GOT3 (cell line): ENCODE measurements around the gene WNK4.

ENCODE experiments used
- DNase-seq: peaks from one replicate; lab custom pipeline; 2025; ENCODE audit warnings: mixed read lengths; lab: John Stamatoyannopoulos, UW

Gene WNK4

DNA sequence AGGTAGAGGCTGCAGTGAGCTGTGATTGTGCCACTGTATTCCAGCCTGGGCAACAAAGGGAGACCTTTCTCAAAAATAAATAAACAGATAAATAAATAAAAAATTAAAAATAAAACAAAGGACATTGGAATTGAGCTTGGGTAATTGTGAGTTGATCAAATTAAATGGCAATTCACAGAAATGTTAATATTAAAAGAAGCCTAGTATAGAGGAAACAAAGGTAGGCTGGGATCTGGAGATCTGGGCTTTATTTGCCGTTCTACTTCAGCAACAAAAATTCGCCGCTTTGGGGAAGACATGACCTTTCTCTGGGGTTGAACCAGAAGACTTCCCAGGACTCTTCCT lies 7.5 kb upstream of the WNK4 start:
- no peak for DNase-seq

DNA sequence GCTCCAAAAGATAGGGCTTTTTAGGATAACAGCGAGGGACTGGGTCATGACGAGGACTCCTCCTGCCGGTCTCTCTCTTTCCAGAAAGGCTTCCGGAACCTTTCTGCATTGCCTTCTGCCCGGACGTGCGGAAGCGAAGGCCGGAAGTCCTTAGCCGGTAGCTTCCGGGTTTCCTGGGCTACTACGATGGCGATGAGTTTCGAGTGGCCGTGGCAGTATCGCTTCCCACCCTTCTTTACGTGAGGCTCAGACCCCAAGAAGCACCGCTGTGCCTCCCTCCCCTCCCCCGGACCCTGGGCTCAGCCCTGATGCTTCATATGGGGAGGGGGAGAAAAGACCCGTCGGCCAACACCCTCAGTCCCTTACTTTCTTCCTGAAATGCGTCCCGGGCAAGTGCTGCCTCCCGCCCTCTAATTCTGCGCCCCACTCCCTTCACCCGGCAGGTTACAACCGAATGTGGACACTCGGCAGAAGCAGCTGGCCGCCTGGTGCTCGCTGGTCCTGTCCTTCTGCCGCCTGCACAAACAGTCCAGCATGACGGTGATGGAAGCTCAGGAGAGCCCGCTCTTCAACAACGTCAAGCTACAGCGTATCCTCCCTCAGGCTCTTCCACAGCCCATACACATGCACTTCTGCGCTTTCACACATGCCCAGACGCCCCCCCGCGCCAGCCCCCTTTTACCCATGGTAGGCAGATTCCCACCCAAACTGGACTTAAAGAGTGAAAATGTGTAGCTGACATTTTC lies 6.9 kb upstream of the WNK4 start, which contains the start of gene VPS25:
Gene VPS25 (plus strand): TSS at position 160 of the 746 bp plus-strand sequence. CDS start 27 bp downstream, at position 187.
- peak; percentile 30 for DNase-seq

DNA sequence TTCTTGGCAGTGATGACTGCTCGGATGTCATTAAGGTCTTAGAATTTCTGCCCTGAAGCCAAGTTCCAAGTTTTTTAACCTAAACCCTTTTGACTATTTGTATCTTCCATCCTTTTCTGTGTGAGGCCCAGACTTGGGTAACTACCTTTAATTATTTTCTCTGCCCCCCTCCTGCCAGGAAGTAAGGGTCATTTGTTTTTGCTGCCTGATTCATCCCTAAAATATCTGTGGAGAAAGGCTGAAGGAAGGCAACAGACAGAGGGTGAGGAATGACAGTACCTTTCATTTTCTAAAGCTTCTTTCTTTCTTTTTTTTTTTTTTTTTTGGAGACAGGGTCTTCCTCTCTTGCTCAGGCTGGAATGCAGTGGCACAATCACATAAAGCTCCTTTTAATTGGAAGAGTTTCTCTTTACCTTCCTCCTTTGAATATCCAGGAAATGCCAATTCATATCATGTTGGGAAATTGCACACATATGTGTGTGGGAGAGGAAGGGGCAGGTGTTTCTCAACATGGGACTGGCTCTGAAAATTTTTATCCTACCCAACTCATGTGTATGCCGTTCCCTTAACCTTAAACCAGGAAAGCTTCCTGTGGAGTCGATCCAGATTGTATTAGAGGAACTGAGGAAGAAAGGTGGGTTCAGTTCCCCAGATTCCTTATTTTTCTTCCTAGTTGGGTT lies 6.2 kb upstream of the WNK4 start:
- no peak for DNase-seq

DNA sequence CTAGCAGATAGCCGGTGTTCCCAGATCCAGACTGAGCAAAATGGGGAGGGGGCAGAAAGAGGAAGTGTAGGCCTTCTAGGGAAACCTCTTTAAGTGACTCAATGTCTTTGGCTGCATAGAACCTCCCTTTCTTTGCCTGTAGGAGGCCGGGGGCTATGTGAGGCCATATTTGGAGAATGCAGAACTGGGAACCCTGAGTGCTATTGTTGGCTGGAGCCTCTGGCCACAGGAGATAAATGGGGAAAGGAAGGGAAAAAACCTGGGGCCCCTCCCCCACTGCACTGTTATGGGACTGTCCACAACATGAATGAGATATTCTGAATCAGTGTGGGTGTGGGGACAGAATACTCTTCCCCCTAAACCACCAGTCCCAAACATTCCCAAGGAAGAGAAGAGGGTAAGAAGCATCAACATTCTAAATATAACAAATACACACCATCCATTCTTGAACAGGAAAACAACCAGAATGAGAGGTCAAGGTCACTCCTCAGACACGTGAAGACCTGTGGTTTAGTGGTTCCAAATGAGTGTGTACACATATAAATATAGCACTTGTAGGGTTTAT lies 4.8 kb upstream of the WNK4 start:
- DNase-seq = no peak

DNA sequence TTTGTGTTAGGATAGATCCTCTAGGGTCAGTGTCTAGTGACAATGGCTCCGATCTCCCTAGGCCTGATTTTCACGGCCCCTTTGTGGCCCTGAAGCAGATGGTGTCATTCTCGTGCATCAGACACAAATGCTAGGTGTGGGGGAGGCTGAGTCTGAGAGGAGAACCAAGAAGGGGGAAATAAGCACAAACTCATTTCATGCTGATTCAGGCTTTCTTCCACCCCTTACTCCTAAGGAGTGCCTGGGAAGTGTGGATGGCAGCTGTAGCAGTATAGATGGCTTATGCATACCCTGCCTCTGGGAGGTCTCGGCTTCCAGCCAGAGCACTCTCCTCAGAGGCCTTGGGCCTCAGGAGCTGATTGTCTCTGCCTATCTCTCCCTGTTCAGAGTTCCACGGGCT lies 1.8 kb upstream of the WNK4 start:
- no peak for DNase-seq

DNA sequence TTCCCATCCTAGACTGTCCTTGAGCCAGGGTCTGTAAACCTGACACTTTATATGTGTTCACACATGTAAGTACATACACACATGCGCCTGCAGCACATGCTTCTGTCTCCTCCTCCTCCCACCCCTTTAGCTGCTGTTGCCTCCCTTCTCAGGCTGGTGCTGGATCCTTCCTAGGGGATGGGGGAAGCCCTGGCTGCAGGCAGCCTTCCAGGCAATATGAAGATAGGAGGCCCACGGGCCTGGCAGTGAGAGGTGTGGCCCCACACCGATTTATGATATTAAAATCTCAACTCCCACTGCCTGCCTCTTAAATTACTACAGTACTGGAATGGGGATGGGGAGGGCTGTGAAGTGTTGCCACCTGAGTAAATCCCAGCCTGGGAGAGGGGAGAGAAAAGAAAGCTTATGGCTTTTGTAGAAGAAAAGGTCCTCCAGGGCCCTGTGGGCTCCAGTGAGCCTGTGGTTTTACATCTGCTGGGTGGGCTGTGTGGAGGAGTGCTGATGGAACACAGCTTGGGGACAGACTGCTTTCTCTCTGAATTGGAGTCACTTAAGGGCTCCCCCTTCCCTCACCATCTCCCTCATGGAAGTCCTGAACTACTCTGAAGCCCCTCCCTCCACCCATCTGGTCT lies 990 bp upstream of the WNK4 start:
- DNase-seq = no peak

DNA sequence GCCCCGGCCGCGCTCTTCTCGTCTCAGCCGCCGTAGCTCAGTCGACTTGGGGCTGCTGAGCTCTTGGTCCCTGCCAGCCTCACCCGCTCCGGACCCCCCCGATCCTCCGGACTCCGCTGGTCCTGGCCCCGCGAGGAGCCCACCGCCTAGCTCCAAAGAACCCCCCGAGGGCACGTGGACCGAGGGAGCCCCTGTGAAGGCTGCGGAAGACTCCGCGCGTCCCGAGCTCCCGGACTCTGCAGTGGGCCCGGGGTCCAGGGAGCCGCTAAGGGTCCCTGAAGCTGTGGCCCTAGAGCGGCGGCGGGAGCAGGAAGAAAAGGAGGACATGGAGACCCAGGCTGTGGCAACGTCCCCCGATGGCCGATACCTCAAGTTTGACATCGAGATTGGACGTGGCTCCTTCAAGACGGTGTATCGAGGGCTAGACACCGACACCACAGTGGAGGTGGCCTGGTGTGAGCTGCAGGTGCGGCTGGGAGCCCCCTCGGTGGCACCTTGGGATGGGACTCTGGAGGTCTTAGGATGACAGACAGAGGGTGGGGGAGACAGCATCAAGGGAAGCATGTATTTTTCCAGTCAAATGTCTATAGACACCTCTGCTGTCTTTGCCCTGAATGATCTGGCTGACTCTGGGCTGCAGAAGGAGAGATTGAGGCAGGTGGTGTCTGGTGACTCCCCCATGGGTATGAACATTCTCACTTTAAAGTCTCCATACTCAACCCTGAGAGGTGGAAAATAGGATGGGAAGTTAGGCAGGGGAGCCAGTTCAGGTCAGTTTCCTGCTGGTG lies 635 bp downstream of the WNK4 start:
- DNase-seq = no peak

DNA sequence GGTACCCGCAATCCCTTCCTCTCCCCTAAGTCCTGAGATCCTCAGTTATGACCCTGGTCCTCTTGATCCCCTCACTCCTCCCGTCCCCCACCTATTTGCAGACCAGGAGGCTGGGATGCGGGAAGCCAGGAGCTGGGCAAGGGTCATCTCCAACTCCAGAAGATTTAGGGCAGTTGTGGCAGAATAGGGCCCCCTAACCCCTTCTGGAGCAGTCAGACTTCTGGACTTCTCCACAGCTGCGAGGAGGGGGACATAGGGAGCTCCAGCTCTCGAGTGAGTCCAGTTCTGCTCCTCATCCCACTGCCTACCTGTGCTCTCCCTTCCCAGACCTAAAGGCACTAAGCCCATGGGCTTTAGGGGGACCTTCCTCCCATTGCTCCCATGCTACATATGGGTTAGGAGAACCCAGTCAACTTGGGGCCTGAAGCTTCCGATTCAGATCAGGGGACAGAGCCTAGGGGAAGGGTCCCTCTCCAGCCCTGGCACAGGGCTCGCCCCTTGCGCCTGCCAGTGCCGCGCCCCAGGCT lies 1.3 kb downstream of the WNK4 start:
- no peak for DNase-seq

DNA sequence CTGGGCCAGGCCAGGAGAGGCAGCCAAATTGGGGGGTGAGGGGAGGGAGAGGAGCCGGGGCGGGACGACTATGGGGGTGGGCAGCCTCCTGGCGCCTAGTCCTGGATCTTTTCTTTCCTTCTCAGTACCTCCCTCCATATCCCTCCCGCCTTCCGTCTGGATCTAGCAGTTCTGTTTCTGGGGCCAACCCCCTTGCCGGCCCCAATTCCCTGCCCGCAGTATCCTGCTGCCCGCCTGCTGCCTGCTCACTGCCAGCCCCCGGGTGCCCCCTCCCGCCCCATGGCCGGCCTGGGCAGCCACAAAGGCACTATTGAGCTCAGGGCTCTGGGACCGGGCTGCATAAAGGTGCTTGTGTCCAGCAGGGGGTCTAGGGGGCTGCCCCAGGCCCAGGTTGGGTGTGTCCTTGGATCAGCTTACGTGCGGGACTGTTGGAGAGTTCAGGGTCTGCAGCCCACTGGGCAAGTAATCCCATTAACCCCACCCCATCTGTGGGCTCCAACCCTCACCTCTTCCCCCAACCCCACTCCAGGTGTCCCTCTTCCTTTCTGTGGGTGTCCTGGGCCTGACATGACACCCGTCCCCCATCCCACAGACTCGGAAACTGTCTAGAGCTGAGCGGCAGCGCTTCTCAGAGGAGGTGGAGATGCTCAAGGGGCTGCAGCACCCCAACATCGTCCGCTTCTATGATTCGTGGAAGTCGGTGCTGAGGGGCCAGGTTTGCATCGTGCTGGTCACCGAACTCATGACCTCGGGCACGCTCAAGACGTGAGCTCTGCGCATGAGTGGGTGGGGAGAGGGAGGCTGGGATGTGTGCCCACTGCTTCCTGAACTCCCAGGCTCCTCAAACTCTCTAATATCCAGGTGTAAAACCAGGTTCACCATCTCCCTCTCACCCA lies 2.0 kb downstream of the WNK4 start:
- no peak for DNase-seq

DNA sequence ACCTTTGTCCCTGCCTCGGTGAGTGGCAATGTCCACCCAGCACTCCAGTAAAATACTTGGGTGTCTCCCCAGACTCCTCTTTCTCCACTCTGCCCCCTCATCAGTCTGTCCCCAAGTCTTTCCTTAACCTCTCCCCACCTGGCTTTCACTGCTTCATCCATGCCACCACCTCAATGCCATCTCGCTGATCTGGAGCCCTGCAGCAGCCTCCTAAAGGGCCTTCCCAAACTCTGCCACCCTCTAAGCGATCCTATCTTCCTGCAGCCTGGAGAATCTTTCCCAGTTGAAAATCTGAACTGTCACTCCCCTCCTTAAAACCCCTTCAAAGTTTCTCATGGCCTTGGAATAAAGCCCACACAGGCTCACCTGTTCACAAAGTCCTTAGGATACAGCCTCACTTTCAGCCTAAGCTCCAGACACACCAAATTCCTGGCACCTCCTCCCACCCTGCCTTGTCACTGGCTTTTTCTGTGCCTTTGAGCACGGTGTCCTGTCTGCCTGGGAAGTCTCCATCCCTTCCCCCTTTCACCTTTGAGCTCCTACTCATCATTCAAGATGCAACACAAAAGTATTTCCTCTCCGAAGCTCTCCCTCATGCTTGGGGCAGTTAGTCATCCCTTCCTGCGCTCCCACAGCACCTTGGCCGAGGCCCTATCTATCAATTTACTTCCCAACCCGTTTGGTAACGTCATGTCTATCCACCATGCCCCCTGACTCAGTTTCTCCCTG lies 2.8 kb downstream of the WNK4 start:
- no peak for DNase-seq

DNA sequence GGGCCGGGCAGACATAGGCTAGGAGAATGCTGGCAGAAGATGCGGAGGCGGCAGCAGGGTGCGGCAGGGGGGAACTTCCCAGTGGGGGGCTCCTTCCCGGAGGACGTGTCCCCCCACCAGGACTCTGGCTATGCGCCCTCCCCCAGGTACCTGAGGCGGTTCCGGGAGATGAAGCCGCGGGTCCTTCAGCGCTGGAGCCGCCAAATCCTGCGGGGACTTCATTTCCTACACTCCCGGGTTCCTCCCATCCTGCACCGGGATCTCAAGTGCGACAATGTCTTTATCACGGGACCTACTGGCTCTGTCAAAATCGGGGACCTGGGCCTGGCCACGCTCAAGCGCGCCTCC lies 3.4 kb downstream of the WNK4 start:
- DNase-seq = no peak

DNA sequence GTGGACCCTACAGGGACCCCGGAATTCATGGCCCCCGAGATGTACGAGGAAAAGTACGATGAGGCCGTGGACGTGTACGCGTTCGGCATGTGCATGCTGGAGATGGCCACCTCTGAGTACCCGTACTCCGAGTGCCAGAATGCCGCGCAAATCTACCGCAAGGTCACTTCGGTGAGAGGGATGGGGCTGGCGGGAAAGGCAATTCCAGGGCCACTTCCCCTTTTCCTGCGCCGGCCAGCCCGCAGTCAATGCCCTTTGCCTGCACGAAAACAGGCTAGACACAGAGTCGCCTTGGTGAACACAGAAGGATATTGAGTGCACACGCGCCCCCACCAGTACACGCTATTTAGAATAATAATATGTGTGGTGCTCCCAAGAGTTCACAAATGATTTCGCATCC lies 4.0 kb downstream of the WNK4 start:
- no peak for DNase-seq

DNA sequence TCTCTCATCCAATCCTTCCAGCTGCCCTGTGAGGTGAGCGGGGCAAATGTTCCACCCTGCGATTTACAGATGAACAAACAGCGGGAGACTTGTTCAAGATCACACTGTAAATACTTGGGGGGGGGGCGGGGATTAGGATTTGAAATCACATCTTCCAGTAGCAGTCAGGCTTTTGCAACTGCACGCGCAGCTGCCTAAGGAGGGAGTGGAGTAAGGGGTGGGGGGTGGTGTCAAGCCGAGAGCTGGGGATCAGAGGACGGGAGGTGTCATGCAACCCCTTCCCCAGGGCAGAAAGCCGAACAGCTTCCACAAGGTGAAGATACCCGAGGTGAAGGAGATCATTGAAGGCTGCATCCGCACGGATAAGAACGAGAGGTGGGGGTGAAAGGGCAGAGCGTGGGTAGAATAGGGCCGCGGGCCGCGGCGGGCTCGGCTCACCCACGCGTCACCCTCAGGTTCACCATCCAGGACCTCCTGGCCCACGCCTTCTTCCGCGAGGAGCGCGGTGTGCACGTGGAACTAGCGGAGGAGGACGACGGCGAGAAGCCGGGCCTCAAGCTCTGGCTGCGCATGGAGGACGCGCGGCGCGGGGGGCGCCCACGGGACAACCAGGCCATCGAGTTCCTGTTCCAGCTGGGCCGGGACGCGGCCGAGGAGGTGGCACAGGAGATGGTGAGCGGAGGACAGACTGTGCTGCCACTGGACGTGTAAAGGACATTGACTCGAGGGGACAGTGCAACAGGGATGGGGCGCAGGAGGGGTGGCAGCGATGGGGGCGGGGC lies 4.6 kb downstream of the WNK4 start:
- DNase-seq = no peak

DNA sequence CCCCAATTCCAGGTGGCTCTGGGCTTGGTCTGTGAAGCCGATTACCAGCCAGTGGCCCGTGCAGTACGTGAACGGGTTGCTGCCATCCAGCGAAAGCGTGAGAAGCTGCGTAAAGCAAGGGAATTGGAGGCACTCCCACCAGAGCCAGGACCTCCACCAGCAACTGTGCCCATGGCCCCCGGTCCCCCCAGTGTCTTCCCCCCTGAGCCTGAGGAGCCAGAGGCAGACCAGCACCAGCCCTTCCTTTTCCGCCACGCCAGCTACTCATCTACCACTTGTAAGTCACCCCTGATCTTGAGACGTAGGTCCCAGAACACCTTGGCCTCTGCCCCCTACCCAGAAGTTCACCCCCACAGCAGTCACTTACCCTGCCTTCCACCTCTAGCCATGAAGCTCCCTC lies 6.9 kb downstream of the WNK4 start:
- DNase-seq = no peak

DNA sequence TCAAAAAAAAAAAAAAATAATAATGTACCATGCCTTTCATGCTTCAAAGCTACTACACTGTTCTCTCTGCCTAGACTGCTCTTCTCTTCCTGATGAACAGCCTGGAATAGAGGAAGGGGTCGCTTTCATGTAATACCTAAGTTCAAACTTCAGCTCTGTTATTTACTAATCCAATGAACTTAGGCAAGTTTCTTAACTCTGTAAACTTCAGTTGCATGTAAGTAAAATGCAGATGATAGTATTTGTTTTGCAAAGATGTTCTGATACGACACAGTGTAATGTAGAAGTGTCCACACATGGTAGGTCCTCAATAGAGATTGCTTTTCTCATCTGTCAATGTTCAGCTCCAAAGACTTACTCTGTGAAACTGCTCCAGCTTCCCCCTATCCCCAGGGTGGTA lies 11.5 kb downstream of the WNK4 start:
- DNase-seq = no peak

DNA sequence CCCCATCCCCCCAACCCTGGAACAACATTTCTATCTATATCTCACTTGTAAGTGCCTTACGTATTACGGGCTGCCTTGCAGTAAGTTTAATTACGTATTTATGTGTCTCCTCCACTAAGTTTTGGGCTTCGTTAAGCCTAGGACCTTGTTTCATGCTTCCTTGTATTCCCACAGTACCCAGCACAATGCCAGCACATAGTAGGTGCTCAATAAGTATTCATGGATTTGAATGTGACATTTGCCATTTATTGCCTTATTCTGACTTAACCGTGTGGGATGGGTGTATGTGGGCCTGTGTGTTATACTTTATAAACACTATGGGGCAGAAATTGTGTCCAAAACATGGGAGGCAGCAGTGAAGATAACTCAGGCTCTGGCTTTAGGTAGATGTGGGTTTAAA lies 12.1 kb downstream of the WNK4 start:
- no peak for DNase-seq

DNA sequence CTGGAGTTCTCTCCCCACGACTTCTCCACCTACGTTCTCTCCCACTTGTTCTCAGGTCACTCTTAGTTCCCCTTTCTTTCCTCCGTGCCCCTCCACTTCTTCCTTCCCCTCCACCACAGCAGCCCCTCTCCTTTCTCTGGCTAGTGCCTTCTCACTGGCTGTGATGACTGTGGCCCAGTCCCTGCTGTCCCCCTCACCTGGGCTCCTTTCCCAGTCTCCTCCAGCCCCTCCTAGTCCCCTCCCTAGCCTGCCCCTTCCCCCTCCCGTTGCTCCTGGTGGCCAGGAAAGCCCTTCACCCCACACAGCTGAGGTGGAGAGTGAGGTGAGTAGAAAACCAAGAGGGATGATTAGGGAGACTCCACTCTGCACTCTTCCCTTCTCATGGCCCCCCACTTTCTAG lies 14.7 kb downstream of the WNK4 start:
- DNase-seq = no peak

DNA sequence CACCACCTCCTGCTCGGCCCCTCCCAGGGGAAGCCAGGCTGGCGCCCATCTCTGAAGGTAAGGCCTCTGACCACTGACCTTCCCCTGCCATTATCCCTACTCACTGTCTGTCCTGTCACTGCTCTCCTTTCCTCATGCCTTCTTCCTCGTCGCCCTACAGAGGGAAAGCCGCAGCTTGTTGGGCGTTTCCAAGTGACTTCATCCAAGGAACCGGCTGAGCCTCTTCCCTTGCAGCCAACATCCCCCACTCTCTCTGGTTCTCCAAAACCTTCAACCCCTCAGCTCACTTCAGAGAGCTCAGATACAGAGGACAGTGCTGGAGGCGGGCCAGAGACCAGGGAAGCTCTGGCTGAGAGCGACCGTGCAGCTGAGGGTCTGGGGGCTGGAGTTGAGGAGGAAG lies 15.1 kb downstream of the WNK4 start:
- DNase-seq = no peak

DNA sequence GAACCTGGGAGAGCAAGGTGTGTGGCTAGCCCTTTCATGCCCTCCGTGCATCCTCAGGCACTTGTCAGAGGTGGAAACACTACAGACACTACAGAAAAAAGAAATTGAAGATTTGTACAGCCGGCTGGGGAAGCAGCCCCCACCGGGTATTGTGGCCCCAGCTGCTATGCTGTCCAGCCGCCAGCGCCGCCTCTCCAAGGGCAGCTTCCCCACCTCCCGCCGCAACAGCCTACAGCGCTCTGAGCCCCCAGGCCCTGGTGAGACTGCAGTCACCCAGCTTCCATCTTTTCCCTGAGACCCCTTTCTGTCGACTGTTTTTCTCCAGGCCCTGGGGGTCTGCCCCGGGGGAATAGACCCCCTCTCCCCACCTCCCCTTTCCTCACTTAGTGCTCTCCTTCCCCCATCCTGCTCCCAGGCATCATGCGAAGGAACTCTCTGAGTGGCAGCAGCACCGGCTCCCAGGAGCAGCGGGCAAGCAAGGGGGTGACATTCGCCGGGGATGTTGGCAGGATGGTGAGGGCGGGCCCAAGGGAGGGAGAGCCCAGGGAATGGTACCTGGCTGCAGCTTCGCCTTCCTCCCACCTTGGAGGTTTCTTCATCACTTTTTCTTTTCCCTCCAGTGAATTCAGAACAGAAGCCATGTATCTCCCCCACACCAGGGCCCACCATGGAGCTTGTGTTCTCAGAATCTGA lies 15.8 kb downstream of the WNK4 start:
- DNase-seq = no peak
